Measurements from ENCODE around the gene PCSK5.

The PCSK5 gene

DNA sequence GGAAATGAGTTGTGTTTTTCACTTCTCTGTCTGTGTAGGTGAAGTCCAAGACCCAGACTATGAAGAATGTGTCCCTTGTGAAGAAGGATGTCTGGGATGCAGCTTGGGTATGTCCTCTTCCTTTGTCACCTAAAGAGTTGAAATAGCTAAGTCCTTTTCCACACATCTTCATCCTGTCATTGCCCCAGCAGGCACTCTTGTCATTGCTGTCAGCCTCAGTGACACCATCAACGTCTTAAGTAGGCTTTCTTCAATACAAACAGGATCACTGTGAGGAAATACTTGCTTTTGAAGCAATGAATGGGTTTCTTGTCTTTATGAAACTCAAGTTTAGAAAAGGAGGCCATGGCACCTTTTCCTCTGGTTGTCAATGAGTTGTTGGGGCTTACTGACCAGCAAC is 350.1 kb downstream of the PCSK5 start:
- Histone ChIP-seq H3K14ac (ENCODE audit: low read length in 2 of 2) (no peak overlapping the region), H4K8ac (ENCODE audit: low read length) (no peak overlapping the region), H3K79me1 (replicated peaks; ENCODE audit: low read length, poor library complexity, severe bottlenecking) (no peaks in the 10 kb centered on the region), H3K27me3 (ENCODE audit: control insufficient read depth in 1 of 2, insufficient read depth in 1 of 2, low read length in 2 of 2) (peaks cover 0 to 3% of the 10 kb centered on the region in 2 experiments), H3K27ac (ENCODE audit: low read length, poor library complexity, severe bottlenecking) (no peak overlapping the region), H3K9me3 (ENCODE audit: control insufficient read depth, low read length) (no peaks in the 10 kb centered on the region), H3K4ac (ENCODE audit: low read depth in 1 of 2, low read length in 2 of 2) (no peak overlapping the region), H2BK15ac (ENCODE audit: low read depth, poor library complexity, severe bottlenecking) (no peak overlapping the region), H2BK120ac (ENCODE audit: low read depth, low read length) (no peak overlapping the region), H3K4me3 (ENCODE audit: insufficient read depth in 1 of 2, low read depth in 1 of 2, low read length in 2 of 2) (no peak overlapping the region), H3K23ac (ENCODE audit: low read length in 2 of 2) (no peak overlapping the region), H3K18ac (ENCODE audit: low read depth in 1 of 2, low read length in 2 of 2) (no peak overlapping the region), H3K9ac (ENCODE audit: low read length) (no peak overlapping the region), H4K91ac (ENCODE audit: low read length) (no peak overlapping the region), H3K36me3 (ENCODE audit: control insufficient read depth in 1 of 2, insufficient read depth in 2 of 2, low read depth in 1 of 2, low read length in 2 of 2) (no peaks in the 10 kb centered on the region), H3K4me2 (ENCODE audit: low read length, poor library complexity, severe bottlenecking) (no peak overlapping the region), H2AFZ (ENCODE audit: low read depth, low read length) (no peak overlapping the region), H2AK5ac (ENCODE audit: low read length, severe bottlenecking) (no peak overlapping the region), H2BK12ac (ENCODE audit: low read length in 2 of 2) (no peak overlapping the region), H2BK5ac (ENCODE audit: low read depth, low read length, poor library complexity, severe bottlenecking) (no peak overlapping the region), H3K4me1 (ENCODE audit: control insufficient read depth, insufficient read depth, low read depth, low read length) (no peaks in the 10 kb centered on the region)
- WGBS, result no CpG with 5 or more reads among the region's 1 CpG
- no peak for DNase-seq

DNA sequence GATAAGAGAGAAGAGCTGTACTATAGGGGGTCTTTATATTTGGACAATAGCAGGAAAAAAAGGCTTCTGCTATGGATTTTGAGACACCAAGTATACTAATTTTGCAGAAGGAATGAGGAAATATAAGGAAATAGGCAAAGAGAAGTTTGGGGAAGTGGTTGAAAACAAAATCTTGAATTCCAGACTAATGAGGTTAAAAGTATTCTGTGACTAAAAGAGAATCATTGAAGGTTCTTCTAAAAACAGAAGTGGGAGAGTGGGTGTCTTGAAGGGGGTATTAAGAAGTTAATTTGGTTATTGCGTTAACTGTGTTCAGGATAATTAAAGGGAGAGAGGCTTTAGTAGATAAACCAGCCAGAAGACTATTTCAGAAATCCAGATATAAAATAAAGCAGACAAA is 355.0 kb downstream of the PCSK5 start:
- H3K23ac ChIP-seq (ENCODE audit: low read length in 2 of 2), result no peak overlapping the region
- H4K8ac ChIP-seq (ENCODE audit: low read length), result no peak overlapping the region
- no peak overlapping the region for H3K4me2 ChIP-seq (ENCODE audit: low read length, poor library complexity, severe bottlenecking)
- no peak overlapping the region for H2BK15ac ChIP-seq (ENCODE audit: low read depth, poor library complexity, severe bottlenecking)
- no peak overlapping the region for H2BK5ac ChIP-seq (ENCODE audit: low read depth, low read length, poor library complexity, severe bottlenecking)
- H3K4me3 ChIP-seq (ENCODE audit: insufficient read depth in 1 of 2, low read depth in 1 of 2, low read length in 2 of 2), result no peak overlapping the region
- WGBS, result 100% methylated on average over 1 of the region's 1 CpG
- H2BK12ac ChIP-seq (ENCODE audit: low read length in 2 of 2), result no peak overlapping the region
- no peak overlapping the region for H3K18ac ChIP-seq (ENCODE audit: low read depth in 1 of 2, low read length in 2 of 2)
- no peaks in the 10 kb centered on the region for H3K36me3 ChIP-seq (ENCODE audit: control insufficient read depth in 1 of 2, insufficient read depth in 2 of 2, low read depth in 1 of 2, low read length in 2 of 2)
- H3K9me3 ChIP-seq (ENCODE audit: control insufficient read depth, low read length), result no peaks in the 10 kb centered on the region
- no peak overlapping the region for H2AFZ ChIP-seq (ENCODE audit: low read depth, low read length)
- no peak overlapping the region for H3K14ac ChIP-seq (ENCODE audit: low read length in 2 of 2)
- peaks cover 0 to 4% of the 10 kb centered on the region in 2 experiments for H3K27me3 ChIP-seq (ENCODE audit: control insufficient read depth in 1 of 2, insufficient read depth in 1 of 2, low read length in 2 of 2)
- H3K79me1 ChIP-seq (replicated peaks; ENCODE audit: low read length, poor library complexity, severe bottlenecking), result no peaks in the 10 kb centered on the region
- no peak overlapping the region for H3K9ac ChIP-seq (ENCODE audit: low read length)
- H4K91ac ChIP-seq (ENCODE audit: low read length), result no peak overlapping the region
- H3K27ac ChIP-seq (ENCODE audit: low read length, poor library complexity, severe bottlenecking), result no peak overlapping the region
- no peak overlapping the region for H2BK120ac ChIP-seq (ENCODE audit: low read depth, low read length)
- H3K4me1 ChIP-seq (ENCODE audit: control insufficient read depth, insufficient read depth, low read depth, low read length), result no peaks in the 10 kb centered on the region
- H3K4ac ChIP-seq (ENCODE audit: low read depth in 1 of 2, low read length in 2 of 2), result no peak overlapping the region
- no peak for DNase-seq
- no peak overlapping the region for H2AK5ac ChIP-seq (ENCODE audit: low read length, severe bottlenecking)

DNA sequence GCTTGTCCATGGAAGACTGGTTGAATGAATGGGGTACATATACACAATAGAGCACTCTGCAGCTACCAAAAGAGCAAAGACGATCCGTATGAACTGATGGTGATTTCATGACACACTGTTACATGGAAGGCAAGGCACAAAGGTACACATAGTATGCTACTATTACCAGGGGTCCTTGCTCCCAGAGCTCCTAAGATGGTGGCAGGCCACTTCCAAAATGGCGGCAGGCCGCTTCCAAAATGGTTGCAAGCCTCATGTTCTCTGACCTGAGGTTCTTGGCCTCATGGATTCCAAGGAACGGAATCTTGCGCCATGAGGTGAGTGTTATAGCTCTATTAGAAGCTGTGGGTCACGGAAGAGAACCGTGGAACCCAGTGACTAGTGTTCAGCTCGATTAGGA is 356.2 kb downstream of the PCSK5 start:
- Histone ChIP-seq H3K18ac (ENCODE audit: low read depth in 1 of 2, low read length in 2 of 2) (no peak overlapping the region), H4K8ac (ENCODE audit: low read length) (no peak overlapping the region), H3K14ac (ENCODE audit: low read length in 2 of 2) (no peak overlapping the region), H2BK12ac (ENCODE audit: low read length in 2 of 2) (no peak overlapping the region), H3K79me1 (replicated peaks; ENCODE audit: low read length, poor library complexity, severe bottlenecking) (no peaks in the 10 kb centered on the region), H4K91ac (ENCODE audit: low read length) (no peak overlapping the region), H3K23ac (ENCODE audit: low read length in 2 of 2) (no peak overlapping the region), H2BK15ac (ENCODE audit: low read depth, poor library complexity, severe bottlenecking) (no peak overlapping the region), H2BK5ac (ENCODE audit: low read depth, low read length, poor library complexity, severe bottlenecking) (no peak overlapping the region), H2AK5ac (ENCODE audit: low read length, severe bottlenecking) (no peak overlapping the region), H3K36me3 (ENCODE audit: control insufficient read depth in 1 of 2, insufficient read depth in 2 of 2, low read depth in 1 of 2, low read length in 2 of 2) (no peaks in the 10 kb centered on the region), H3K4me3 (ENCODE audit: insufficient read depth in 1 of 2, low read depth in 1 of 2, low read length in 2 of 2) (no peak overlapping the region), H3K4me2 (ENCODE audit: low read length, poor library complexity, severe bottlenecking) (no peak overlapping the region), H3K9ac (ENCODE audit: low read length) (no peak overlapping the region), H2AFZ (ENCODE audit: low read depth, low read length) (no peak overlapping the region), H2BK120ac (ENCODE audit: low read depth, low read length) (no peak overlapping the region), H3K4ac (ENCODE audit: low read depth in 1 of 2, low read length in 2 of 2) (no peak overlapping the region), H3K4me1 (ENCODE audit: control insufficient read depth, insufficient read depth, low read depth, low read length) (no peaks in the 10 kb centered on the region), H3K9me3 (ENCODE audit: control insufficient read depth, low read length) (no peaks in the 10 kb centered on the region), H3K27ac (ENCODE audit: low read length, poor library complexity, severe bottlenecking) (no peak overlapping the region), H3K27me3 (ENCODE audit: control insufficient read depth in 1 of 2, insufficient read depth in 1 of 2, low read length in 2 of 2) (peaks cover 0 to 3% of the 10 kb centered on the region in 2 experiments)
- no peak for DNase-seq
- 93% methylated on average over 9 of the region's 9 CpGs for WGBS

GRCh38 chr9:76247426-76247825 is 357.0 kb downstream of the PCSK5 start:
- Histone ChIP-seq H3K23ac (ENCODE audit: low read length in 2 of 2) (no peak overlapping the region), H3K4me2 (ENCODE audit: low read length, poor library complexity, severe bottlenecking) (no peak overlapping the region), H3K14ac (ENCODE audit: low read length in 2 of 2) (no peak overlapping the region), H3K79me1 (replicated peaks; ENCODE audit: low read length, poor library complexity, severe bottlenecking) (no peaks in the 10 kb centered on the region), H3K27ac (ENCODE audit: low read length, poor library complexity, severe bottlenecking) (no peak overlapping the region), H3K27me3 (ENCODE audit: control insufficient read depth in 1 of 2, insufficient read depth in 1 of 2, low read length in 2 of 2) (peaks cover 0 to 3% of the 10 kb centered on the region in 2 experiments), H3K4me3 (ENCODE audit: insufficient read depth in 1 of 2, low read depth in 1 of 2, low read length in 2 of 2) (no peak overlapping the region), H3K9ac (ENCODE audit: low read length) (no peak overlapping the region), H2BK12ac (ENCODE audit: low read length in 2 of 2) (no peak overlapping the region), H3K4ac (ENCODE audit: low read depth in 1 of 2, low read length in 2 of 2) (no peak overlapping the region), H2BK5ac (ENCODE audit: low read depth, low read length, poor library complexity, severe bottlenecking) (no peak overlapping the region), H2AK5ac (ENCODE audit: low read length, severe bottlenecking) (no peak overlapping the region), H4K91ac (ENCODE audit: low read length) (no peak overlapping the region), H4K8ac (ENCODE audit: low read length) (no peak overlapping the region), H3K18ac (ENCODE audit: low read depth in 1 of 2, low read length in 2 of 2) (no peak overlapping the region), H3K9me3 (ENCODE audit: control insufficient read depth, low read length) (no peaks in the 10 kb centered on the region), H3K36me3 (ENCODE audit: control insufficient read depth in 1 of 2, insufficient read depth in 2 of 2, low read depth in 1 of 2, low read length in 2 of 2) (no peaks in the 10 kb centered on the region), H2AFZ (ENCODE audit: low read depth, low read length) (no peak overlapping the region), H2BK15ac (ENCODE audit: low read depth, poor library complexity, severe bottlenecking) (no peak overlapping the region), H3K4me1 (ENCODE audit: control insufficient read depth, insufficient read depth, low read depth, low read length) (no peaks in the 10 kb centered on the region), H2BK120ac (ENCODE audit: low read depth, low read length) (no peak overlapping the region)
- 96% methylated on average over 1 of the region's 2 CpGs for WGBS
- DNase-seq, result no peak
